NCI-H2227 (cell line): Measurements from ENCODE around the gene WAPL.

Experiments used
- DNase-seq: peaks from one replicate; lab custom pipeline; 2025; ENCODE audit not compliant: unreplicated experiment; lab: John Stamatoyannopoulos, UW

Gene WAPL

DNA sequence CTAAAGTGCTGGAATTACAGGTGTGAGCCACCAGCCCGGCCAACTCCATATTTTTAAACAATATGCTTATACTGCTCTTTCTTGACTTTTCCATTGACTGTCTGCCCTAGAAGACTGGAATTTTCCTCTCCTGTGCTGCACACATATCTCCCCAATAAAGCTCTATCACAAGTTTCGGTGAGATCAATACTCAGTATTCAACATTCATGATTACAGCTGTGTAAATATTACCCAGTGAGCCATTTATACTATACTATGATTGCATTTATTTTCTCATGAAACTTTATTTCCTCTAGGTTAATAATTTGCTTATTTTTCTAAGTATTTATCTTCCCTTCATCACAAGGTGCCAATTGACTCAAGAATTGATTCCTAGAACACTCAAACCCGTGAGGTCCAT lies 106.5 kb downstream of the WAPL start:
- DNase-seq = no peak

DNA sequence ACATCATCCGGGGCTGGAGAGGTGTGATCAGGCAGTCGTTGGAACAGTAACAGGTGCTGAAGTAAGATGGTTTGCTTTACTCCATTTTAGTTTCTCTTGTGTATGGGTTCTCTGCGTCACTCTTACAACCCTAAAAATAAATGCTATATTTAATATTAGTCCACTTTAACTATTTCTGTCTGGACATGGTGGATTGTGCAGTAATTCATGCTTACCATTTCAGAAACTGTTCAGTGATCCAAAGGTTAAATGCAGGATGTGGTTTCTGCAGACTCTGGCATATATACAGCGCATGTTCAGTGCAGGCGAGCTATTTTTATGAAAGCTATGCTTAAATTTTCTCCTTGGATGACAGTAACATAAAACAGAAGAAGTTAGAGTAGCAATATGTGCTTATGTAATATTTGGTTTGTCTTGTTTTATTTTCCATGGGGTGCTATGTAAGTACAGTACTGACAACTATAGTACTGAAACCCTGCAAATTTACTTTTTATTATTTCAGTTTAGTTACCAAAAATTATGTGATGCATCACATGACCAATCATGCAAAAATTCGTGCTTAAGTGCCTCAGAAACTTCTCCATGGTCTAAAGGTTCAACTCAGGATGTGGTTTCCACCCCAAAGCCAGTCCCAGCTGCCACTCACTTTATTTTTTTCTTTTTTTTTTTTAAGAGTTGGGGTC lies 108.4 kb downstream of the WAPL start:
- no peak for DNase-seq

DNA sequence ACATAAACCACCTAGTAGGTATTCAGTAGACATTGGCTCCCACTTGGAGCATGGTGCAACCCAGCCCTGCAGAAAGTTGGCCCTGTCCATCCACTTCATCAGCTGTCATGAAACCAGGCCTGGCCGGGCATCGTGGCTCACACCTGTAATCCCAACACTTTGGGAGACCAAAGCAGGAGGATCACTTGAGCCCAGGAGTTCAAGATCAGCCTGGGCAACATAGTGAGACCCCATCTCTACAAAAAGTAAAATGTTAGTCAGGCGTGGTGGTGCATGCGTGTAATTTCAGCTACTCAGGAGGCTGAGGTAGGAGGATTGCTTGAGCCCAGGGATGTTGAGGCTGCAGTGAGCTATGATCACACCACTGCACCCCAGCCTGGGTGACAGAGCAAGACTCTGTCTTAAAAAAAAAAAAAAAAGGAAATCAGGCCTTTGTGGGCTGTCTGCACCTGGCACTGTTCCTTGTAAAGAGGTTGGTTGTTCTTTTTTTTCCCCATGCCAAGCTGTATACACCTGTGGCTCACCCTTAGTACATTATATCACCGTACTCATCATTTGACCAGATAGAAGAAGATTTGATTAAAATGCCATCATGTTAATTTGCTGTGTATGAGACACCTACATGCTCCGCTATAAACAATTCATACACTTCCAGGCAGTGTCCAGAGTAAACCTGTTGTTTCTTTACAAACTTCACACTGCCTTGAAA lies 109.6 kb downstream of the WAPL start:
- DNase-seq = no peak

DNA sequence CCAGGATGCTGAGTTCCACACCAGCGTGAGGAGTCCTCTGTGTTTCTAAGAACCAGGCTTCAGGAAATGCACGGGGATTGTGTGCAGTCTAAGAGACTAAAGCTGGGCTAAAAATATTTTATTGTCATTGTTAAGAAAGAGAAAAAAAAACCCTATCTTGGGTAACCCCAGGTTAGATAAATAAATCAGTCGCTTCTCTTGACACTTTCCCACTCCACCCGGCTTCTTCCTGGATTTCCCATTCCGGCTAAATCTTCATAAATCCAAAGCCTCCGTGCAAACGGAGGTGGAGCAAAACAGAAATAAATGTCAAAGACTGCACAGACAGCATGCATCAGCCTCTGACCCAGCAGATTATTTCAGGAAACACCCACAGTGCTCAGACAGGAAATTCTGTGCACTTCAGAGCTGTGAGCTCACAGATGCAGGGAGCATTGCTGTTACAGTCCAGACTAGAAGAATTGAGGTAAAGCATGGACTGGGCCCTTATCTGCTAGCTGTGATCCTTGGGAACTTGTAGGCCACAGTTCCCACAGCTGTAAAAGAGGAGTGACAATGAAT lies 110.2 kb downstream of the WAPL start:
- DNase-seq = no peak

DNA sequence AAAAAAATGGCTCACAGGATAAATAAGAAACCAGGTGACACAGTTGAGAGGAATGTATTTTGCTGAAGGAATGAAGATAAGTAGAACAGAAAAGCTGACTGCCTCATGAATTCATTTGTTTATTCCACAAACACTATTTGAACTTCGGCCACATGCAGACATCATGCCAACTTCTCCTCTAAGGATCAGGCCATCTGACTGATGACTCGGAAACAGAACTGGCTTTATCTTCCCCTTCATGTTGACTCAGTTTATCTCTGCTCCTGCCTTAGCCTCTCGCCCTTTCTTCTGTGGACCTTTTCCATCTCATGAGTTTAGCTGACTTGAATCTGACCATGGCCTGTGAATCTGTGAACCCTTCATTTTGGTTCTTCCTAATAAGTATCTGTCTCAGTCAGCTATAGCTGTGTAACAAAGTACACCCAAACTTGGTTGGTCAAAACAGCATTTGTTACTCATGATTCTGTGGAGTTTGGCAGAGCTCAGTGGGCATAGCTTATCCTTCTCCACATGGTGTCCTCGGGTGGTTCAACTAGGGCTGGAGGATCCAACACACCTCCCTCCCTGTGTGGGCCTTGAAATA lies 111.0 kb downstream of the WAPL start:
- no peak for DNase-seq

DNA sequence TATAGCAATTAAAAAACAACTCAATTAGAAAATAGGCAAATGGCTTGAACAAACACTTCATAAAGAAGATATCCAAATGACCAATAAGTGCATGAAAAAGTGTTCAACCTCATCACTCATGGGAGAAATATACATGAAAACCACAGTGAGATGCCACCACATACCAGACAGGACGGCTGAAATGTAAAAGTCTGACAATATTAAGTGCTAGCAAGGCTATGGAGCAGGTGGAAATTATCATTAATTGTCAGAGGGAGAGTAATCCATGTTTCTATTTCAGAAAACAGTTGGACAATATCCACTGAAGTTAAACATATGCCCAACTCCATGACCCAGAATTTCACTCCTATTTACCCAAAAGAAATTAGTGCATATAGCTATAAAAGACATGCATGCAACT lies 112.4 kb downstream of the WAPL start:
- DNase-seq = no peak

DNA sequence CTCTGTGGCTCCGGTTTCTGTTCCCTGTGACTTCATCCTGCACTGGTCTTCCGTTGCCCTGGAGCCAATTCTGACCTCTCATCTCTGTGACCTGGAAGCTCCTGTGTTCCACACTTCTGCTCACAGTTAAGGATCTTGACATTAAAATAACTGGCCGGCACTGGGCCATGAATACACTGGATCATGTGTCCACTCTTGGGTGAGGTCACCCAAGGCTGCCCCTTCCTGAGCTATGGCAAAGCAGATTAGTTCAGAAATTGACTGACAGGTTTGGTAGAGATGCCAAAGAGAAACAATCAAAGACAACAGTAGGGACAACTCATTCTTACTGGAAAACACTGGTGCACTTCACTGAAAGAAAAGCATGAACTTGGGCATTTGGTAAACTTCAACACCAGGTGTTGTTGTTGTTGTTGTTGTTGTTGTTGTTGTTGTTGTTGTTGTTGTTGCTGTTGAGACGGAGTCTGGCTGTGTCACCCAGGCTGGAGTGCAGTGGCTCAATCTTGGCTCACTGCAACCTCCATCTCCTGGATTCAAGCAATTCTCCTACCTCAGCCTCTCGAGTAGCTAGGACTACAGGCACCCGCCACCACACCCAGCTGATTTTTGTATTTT lies 118.3 kb downstream of the WAPL start:
- no peak for DNase-seq

DNA sequence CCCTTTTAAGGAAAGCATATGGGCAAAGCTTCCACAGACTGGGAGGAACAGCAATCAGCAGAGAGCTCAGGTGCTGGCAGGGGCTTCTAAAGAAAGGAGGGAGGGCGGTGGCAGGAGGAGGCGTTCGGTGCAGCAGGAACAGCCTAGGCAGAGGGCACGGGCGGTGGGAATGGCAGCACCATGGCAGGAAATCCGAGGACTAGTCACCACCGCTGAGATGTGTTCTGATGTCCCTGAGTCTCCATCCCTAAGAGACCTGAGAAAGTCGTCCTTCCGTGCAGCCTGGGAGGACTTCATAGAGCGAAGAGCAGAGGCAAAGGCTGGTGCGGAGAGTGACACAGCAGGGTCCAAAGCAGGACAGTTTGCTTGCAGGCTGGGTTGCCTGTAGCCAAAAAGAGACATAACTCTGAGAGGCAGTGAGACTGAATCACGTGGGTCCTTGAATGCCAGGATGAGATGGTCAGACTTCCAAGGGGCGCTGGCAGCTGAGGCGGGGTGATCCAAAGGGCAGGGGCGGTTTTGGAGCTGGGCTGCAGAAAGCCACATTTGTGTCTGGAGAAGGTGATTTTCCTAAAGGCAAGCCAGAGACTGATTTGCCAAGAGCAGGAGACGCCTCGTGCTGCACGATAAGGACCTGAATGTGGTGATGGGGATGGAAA lies 119.2 kb downstream of the WAPL start:
- no peak for DNase-seq

DNA sequence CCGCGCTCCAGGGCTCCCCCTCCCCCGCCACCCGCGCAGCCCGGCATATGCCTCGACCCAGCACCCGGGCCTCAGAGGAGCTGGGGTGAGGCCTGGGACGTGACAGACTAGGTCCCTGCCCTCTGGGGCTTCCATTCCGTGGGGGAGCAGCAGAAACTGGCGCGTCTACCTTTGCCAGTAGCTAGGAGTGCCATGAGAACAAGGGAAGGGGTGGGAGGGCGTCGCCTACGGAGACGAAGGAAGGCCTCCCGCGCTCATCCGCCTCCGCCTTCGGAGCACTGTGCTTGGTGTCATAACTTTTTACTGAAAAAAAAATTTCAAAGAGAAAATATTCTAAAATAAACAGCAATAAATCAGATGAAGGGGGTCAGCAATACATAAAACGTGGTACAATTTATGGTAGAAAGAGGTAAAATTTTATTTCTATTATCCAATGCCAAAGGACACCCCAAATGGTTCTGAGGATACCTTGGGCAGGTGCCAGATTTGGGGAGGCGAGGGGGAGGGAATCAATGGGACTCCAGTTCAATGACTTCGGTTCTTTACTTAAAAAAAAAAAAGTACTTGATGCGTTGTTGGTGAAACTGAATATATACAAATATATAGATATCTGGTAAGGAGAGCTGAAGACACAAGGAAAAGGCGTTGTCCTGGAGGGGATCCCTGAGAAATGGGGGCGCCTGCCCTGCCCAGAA lies 119.9 kb downstream of the WAPL start:
- DNase-seq = no peak

DNA sequence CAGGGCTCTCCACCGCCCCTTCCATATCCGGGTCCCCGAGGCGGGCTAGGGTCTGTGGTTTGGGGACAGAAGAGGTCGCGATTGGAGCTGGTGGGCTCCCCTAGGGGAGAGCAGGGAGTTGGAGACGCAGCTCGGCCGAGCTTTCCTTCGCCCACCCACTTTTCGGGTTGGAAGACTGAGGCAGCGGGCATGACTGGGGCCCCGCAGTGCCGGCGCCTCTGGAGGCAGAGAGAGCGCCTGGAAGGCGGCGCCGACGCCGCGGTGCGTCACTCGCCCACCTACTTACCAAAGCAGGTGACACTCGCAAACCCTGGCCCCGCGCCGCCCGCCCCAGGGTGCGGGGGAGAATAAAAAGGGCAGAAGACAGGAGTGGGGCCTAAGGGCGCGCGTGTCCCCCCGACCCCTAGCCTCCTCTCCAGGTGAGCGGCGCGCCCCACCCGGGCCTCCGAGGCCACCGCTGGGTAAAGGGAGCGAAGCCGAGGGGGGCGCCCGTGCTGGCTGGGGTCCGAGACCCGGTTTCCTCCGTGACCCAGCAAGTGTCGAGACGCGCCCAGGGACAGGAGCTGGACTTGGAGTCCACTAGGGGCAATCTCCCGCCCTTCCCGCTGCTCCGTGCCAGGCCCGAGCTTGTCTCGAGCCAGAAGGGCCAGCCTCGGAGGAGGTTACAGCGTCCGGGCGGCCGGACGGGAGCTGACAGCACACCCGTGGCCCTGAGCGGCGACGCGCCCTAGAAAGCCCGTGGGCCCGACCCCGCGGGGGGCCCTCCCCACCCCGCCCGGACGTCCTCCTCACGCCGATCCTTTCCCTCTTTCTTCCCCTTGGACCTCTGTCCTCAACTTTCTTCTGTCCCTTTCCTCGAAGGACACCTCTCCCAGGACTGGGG lies 120.6 kb downstream of the WAPL start:
- peak; percentile 41 for DNase-seq

DNA sequence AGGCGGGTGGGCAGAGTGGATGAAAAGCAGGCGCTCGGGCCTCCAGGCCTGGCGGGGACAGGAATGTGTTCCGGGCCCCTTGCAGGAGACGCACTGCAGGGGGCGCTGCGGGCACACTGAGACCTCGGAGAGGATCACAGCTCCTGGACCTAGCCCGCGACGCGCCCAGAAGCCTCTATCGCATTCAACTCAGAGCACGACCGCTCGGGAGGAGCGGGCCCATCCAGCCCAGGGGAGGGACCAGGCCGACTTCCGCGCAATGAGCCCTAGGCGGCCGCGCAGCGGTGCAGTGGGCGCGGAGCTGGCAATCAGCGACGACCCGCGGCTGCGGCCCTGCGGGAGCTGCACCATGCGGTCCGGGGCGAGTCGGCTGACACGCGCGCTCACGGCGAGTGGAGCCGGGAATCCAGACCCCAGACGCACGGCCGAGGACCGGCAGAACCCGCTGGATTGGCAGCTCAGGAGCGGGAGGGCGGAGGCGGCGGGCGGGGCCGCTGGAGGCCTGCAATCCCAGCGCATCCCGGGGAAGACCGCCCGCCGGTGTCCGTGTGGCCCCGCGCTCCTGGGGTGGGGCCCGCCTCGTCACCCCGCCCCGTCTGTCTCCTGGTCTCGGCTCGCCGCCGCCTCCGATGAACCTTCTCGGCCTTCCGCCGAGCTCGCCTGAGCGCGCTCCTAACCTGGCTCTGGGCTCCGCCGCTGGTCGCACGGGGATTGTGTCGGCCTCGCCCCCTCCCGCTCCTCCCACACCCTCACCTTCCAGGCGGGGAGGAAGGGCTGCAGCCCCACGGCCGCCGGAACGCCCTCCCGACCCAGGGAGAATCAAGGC lies 121.5 kb downstream of the WAPL start:
- peak; percentile 94 for DNase-seq

DNA sequence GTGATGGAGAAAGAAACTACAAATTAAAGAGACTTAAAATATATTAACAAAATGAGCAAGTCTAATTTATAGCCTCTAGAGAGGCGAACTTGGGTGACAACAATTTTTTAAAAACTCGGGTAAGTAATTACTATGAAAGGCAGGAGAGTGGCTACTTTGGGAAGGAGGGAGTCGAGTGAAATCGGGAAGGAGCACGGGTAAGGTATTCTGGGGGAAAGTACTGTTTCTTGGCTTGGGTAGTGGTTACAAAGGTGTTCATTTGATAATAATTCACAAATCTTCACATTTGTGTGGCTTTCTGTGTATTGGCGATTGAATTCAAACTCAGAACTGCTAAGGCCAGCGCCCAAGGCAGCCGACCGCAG lies 122.1 kb downstream of the WAPL start:
- DNase-seq = no peak

DNA sequence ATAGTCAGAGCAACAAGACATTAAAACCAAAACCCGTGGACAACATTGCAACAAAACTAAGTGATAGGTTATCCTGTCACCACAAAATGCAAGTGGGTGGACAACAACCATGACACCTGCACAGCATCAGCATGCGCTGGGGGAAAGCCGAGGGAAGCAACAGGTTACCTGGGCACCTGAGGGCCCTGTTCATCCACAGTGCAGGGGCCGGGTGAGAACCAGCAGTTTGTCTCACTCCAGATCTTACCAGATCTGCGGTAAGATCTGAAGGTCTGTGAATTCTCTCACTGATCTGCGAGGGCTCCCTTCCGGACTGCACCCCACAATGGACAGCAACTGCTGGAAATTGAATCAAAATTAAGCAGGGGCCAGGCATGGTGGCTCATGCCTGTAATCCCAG lies 124.5 kb downstream of the WAPL start:
- DNase-seq = no peak

DNA sequence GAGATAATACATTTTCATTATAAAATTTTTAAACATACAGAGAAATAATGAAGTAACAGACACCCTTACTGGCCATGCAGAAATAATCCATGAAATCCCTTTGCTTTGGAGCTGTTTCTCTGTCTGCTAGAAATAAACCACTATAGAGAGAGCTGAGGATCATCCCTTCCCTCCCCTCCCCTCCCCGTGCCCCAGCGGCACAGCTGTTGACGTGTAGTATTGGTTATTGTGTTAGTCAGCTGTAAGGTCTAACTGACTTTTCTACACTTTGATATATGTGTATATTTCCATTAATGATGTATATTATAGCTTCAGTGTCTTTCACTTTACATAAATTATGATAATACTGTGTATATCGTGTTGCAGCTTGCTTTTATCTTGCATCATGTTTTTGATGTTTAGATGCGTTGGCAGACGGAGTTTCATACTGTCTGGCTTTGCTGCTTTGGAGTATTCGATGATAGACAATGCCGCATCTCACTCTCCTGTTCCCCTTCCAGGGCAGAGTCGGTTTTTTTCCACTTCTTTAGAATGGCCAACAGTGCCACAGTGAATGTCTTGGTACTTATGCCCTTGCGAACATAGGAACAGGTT lies 127.6 kb downstream of the WAPL start:
- no peak for DNase-seq

DNA sequence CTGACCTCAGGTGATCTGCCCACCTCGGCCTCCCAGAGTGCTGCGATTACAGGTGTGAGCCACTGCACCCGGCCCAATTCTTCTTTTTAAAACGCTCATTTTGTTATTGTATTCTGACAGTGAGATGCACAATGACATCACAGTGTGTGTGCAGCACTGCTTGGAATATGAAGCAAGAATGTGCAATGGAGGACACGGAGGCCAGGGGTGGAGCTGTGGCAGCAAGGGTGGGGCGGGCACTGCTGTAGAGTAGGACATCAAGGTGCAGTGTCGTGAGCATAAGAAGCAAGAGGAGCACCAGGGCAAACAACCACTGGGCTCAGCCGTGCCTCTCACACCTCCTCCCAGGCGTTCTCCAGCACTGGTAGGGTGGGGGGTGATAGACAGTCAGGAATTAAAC lies 128.2 kb downstream of the WAPL start:
- no peak for DNase-seq

DNA sequence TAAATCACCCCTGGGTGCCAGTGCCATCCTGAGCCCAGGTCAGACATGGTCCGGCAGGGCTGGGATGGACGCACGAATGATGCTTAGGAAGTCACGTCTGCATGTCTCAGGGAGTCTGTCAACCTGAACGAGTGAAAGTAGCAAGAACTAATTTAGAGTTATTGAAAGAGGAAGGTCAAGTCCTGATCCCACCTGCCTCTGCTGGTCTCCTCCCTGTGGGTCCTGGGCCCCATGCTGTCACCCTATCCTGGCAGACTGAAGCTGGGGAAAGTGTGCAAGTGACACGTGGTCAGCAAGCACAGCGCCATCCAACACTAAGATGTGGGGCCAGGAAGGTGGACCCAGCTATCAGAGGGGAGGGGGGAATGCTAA lies 128.9 kb downstream of the WAPL start:
- DNase-seq = no peak

DNA sequence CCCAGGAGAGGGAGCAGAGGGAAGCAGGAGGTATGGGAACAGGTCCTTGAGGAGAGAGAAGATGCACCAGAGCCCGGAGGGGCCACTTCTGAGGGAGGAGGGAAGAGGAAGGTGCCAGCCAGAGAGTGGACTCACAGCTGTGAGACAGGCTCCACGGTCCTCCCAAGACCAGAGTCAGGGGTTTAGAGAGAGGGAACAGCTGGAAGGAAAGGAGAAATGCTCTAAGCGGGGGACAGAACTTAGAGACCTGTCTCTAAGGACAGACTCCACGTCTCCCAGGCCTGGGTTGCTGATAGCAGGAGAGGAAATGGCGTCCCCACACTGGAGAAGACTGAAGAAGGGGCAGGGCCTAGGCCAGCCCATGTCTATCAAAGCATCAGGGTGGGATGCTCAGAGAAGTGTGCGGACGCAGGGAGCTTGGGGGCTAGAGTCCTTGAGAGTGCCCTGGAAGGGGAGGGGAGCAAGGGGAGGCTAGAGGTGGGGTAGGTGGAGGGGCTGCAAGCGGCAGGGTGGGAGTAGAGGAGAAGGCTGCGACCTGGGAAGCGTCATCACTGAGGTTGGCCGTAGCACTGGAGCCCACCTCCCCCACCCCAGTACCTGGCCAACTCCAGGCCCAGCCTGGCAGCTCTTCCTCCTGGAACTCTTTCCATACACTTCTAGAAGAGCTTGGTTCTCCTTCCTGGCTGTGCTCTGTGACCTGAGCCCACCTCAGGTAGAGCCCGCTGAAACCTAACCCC lies 129.4 kb downstream of the WAPL start:
- DNase-seq = no peak
